ENCODE results near the gene PAQR8.

DNA sequence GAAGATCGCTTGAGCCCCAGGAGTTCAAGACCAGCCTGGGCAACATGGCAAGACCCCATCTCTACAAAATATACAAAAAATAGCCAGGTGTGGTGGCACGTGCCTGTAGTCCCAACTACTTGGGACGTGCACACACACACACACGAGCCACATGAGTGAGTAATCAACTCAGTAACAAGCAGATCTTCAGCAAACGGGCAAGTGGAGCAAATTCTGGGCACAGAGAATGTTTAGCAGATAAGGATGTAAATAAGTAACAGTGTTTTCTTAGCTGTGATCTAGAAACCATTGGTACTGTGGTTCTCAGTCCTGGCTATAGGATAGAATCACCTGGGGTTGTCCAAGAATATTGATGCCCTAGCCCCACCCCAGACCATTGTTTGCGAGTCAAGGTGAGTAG is 6.1 kb downstream of the PAQR8 start:
- TF ChIP-seq, protein P1, sequence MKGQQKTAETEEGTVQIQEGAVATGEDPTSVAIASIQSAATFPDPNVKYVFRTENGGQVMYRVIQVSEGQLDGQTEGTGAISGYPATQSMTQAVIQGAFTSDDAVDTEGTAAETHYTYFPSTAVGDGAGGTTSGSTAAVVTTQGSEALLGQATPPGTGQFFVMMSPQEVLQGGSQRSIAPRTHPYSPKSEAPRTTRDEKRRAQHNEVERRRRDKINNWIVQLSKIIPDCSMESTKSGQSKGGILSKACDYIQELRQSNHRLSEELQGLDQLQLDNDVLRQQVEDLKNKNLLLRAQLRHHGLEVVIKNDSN (IDR thresholded peaks at IDR 0.05): no peak
- TF ChIP-seq CEBPB (IDR thresholded peaks at IDR 0.05) (no peak), TAF1 (IDR thresholded peaks at IDR 0.05; ENCODE audit: low read depth) (no peak)
- TF ChIP-seq, protein P2, sequence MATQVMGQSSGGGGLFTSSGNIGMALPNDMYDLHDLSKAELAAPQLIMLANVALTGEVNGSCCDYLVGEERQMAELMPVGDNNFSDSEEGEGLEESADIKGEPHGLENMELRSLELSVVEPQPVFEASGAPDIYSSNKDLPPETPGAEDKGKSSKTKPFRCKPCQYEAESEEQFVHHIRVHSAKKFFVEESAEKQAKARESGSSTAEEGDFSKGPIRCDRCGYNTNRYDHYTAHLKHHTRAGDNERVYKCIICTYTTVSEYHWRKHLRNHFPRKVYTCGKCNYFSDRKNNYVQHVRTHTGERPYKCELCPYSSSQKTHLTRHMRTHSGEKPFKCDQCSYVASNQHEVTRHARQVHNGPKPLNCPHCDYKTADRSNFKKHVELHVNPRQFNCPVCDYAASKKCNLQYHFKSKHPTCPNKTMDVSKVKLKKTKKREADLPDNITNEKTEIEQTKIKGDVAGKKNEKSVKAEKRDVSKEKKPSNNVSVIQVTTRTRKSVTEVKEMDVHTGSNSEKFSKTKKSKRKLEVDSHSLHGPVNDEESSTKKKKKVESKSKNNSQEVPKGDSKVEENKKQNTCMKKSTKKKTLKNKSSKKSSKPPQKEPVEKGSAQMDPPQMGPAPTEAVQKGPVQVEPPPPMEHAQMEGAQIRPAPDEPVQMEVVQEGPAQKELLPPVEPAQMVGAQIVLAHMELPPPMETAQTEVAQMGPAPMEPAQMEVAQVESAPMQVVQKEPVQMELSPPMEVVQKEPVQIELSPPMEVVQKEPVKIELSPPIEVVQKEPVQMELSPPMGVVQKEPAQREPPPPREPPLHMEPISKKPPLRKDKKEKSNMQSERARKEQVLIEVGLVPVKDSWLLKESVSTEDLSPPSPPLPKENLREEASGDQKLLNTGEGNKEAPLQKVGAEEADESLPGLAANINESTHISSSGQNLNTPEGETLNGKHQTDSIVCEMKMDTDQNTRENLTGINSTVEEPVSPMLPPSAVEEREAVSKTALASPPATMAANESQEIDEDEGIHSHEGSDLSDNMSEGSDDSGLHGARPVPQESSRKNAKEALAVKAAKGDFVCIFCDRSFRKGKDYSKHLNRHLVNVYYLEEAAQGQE (IDR thresholded peaks at IDR 0.05; ENCODE audit: low read depth): no peak
- TF ChIP-seq, protein P3, sequence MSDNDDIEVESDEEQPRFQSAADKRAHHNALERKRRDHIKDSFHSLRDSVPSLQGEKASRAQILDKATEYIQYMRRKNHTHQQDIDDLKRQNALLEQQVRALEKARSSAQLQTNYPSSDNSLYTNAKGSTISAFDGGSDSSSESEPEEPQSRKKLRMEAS (IDR thresholded peaks at IDR 0.05): no peak
